Neural cell (in vitro differentiated cells): ENCODE results near the gene NDFIP2. TPM values are rescaled to one million over a fixed set of nuclear protein-coding genes. Genes with fewer than 3 reads are reported as not detected.

Source experiments
- H2AFZ ChIP-seq: fragments of 200-600, 300-800 bp; sonication (generic), shearing (Covaris generic); 2 replicates; pipeline ENCODE4 v1.6.0; 2014; ENCODE audit warnings: low read depth, mild to moderate bottlenecking, antibody characterized with exemption, low read length, moderate library complexity
- H3F3A ChIP-seq: fragments of 200-600 bp; shearing (Covaris generic); 2 replicates; pipeline ENCODE4 v1.6.1; 2016; ENCODE audit warnings: mild to moderate bottlenecking, moderate library complexity, mixed read lengths, antibody characterized with exemption, low read length; ENCODE audit not compliant: insufficient read depth, poor library complexity, severe bottlenecking
- H3K27ac ChIP-seq: fragments of 200-600, 300-800 bp; sonication (generic), shearing (Covaris generic); 2 replicates; pipeline ENCODE4 v1.5.1; 2014; ENCODE audit warnings: mild to moderate bottlenecking, low read length, moderate library complexity
- H3K27me3 ChIP-seq: fragments of 300-800, 200-600 bp; sonication (generic), shearing (Covaris generic); 2 replicates; pipeline ENCODE4 v1.6.0; 2014; ENCODE audit warnings: mild to moderate bottlenecking, low read depth, low read length, moderate library complexity; ENCODE audit not compliant: insufficient read depth
- H3K36me3 ChIP-seq: fragments of 300-800, 200-600 bp; sonication (generic), shearing (Covaris generic); 2 replicates; pipeline ENCODE4 v1.5.1; 2014; ENCODE audit warnings: mild to moderate bottlenecking, antibody characterized with exemption, low read length, moderate library complexity; ENCODE audit not compliant: insufficient read depth
- H3K4me2 ChIP-seq: fragments of 300-800, 200-600 bp; sonication (generic), shearing (Covaris generic); 2 replicates; pipeline ENCODE4 v1.6.0; 2014; ENCODE audit warnings: mild to moderate bottlenecking, low read length
- H3K4me3 ChIP-seq: fragments of 300-800, 200-600 bp; sonication (generic), shearing (Covaris generic); 2 replicates; pipeline ENCODE4 v1.5.1; 2014; ENCODE audit warnings: mild to moderate bottlenecking, low read length, moderate library complexity
- H3K79me2 ChIP-seq: fragments of 200-600 bp; shearing (Covaris generic); replicated peaks from 2 replicates; pipeline ENCODE4 v1.6.0; 2014; ENCODE audit warnings: mild to moderate bottlenecking, low read length, moderate library complexity; ENCODE audit not compliant: insufficient read depth
- H3K9ac ChIP-seq: fragments of 300-800, 200-600 bp; sonication (generic), shearing (Covaris generic); 2 replicates; pipeline ENCODE4 v1.6.1; 2016; ENCODE audit warnings: mild to moderate bottlenecking, low read length, mixed read lengths
- H3K9me2 ChIP-seq: fragments of 200-600 bp; shearing (Covaris generic); 2 replicates; pipeline ENCODE4 v1.6.1; 2016; ENCODE audit warnings: mild to moderate bottlenecking, low read length, mixed read lengths; ENCODE audit not compliant: insufficient read depth
- H3K9me3 ChIP-seq: fragments of 200-600, 300-800 bp; sonication (generic), shearing (Covaris generic); 2 replicates; pipeline ENCODE4 v1.6.1; 2016; ENCODE audit warnings: mild to moderate bottlenecking, mixed run types, low read length, moderate library complexity, mixed read lengths
- H4K20me1 ChIP-seq: fragments of 200-600 bp; shearing (Covaris generic); 2 replicates; pipeline ENCODE4 v1.6.1; 2016; ENCODE audit warnings: mild to moderate bottlenecking, mixed run types; ENCODE audit not compliant: insufficient read depth
- EP300 ChIP-seq: fragments of 450-650 bp; conservative IDR thresholded peaks from 2 replicates; pipeline ENCODE4 v1.6.1; 2014; ENCODE audit warnings: antibody characterized with exemption, mild to moderate bottlenecking, moderate library complexity; ENCODE audit not compliant: poor library complexity, severe bottlenecking
- MXI1 ChIP-seq: fragments of 450-650 bp; conservative IDR thresholded peaks from 2 replicates; pipeline ENCODE4 v1.6.1; 2014; ENCODE audit warnings: antibody characterized with exemption, mild to moderate bottlenecking; ENCODE audit not compliant: poor library complexity, severe bottlenecking
- POLR2AphosphoS5 ChIP-seq: IDR thresholded peaks from 2 replicates; pipeline ENCODE4 v1.6.1; 2012
- TAF1 ChIP-seq: IDR thresholded peaks from 2 replicates; pipeline ENCODE4 v1.6.1; 2012; ENCODE audit warnings: low read depth
- polyA plus RNA-seq: library from polyadenylated mRNA; depleted of rRNA; stranded (reverse); fragments of >200 nt; gene quantifications from 2 replicates; pipeline ENCODE4 v1.2.3, GENCODE V29; 2014
- TF ChIP-seq, protein P1 (sequence below): IDR thresholded peaks from 2 replicates; pipeline ENCODE4 v1.6.1; 2012; ENCODE audit warnings: borderline replicate concordance
- TF ChIP-seq, protein P2 (sequence below): fragments of 450-650 bp; IDR thresholded peaks from 2 replicates; pipeline ENCODE4 v1.5.1; 2014; ENCODE audit warnings: antibody characterized with exemption, mild to moderate bottlenecking, moderate library complexity; ENCODE audit not compliant: poor library complexity, severe bottlenecking

The NDFIP2 gene
- polyA plus RNA-seq, 1 donor from 2014 or later, result 41.2 TPM

DNA sequence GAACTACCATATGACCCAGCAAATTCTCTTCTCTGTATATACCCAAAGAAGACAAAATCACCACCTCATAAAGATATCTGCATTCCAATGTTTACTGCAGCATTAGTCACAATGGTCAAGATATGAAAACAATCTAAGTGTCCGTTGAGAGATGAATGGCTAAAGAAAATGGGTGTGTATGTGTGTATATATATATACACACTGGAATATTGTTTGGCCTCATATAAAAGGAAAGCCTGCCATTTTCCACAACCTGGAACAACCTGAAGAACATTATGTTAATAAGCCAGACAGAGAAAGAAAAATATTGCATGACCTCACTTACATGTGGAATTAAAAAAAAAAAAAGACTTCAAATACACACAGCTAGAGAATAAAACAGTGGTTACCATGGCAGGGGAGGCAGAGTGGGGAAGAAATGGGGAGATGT, 45.4 kb upstream of the NDFIP2 start:
- H3F3A ChIP-seq, result no peaks in the 10 kb centered on the region
- H3K27me3 ChIP-seq, result no peaks in the 10 kb centered on the region
- H3K4me3 ChIP-seq, result no peak overlapping the region
- H3K36me3 ChIP-seq, result no peaks in the 10 kb centered on the region
- H3K27ac ChIP-seq, result no peak overlapping the region
- TF ChIP-seq MXI1, result no peak
- TF ChIP-seq, protein P1, sequence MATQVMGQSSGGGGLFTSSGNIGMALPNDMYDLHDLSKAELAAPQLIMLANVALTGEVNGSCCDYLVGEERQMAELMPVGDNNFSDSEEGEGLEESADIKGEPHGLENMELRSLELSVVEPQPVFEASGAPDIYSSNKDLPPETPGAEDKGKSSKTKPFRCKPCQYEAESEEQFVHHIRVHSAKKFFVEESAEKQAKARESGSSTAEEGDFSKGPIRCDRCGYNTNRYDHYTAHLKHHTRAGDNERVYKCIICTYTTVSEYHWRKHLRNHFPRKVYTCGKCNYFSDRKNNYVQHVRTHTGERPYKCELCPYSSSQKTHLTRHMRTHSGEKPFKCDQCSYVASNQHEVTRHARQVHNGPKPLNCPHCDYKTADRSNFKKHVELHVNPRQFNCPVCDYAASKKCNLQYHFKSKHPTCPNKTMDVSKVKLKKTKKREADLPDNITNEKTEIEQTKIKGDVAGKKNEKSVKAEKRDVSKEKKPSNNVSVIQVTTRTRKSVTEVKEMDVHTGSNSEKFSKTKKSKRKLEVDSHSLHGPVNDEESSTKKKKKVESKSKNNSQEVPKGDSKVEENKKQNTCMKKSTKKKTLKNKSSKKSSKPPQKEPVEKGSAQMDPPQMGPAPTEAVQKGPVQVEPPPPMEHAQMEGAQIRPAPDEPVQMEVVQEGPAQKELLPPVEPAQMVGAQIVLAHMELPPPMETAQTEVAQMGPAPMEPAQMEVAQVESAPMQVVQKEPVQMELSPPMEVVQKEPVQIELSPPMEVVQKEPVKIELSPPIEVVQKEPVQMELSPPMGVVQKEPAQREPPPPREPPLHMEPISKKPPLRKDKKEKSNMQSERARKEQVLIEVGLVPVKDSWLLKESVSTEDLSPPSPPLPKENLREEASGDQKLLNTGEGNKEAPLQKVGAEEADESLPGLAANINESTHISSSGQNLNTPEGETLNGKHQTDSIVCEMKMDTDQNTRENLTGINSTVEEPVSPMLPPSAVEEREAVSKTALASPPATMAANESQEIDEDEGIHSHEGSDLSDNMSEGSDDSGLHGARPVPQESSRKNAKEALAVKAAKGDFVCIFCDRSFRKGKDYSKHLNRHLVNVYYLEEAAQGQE, result no peak
- TF ChIP-seq, protein P2, sequence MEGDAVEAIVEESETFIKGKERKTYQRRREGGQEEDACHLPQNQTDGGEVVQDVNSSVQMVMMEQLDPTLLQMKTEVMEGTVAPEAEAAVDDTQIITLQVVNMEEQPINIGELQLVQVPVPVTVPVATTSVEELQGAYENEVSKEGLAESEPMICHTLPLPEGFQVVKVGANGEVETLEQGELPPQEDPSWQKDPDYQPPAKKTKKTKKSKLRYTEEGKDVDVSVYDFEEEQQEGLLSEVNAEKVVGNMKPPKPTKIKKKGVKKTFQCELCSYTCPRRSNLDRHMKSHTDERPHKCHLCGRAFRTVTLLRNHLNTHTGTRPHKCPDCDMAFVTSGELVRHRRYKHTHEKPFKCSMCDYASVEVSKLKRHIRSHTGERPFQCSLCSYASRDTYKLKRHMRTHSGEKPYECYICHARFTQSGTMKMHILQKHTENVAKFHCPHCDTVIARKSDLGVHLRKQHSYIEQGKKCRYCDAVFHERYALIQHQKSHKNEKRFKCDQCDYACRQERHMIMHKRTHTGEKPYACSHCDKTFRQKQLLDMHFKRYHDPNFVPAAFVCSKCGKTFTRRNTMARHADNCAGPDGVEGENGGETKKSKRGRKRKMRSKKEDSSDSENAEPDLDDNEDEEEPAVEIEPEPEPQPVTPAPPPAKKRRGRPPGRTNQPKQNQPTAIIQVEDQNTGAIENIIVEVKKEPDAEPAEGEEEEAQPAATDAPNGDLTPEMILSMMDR, result no peak
- H3K9me3 ChIP-seq, result no peaks in the 10 kb centered on the region
- H3K4me2 ChIP-seq, result no peak overlapping the region
- H3K9me2 ChIP-seq, result no peaks in the 10 kb centered on the region
- H3K9ac ChIP-seq, result no peak overlapping the region
- H3K79me2 ChIP-seq, result no peaks in the 10 kb centered on the region
- no peaks in the 10 kb centered on the region for H4K20me1 ChIP-seq
- no peak overlapping the region for H2AFZ ChIP-seq

GRCh38 chr13:79439275-79439674, 41.7 kb upstream of the NDFIP2 start:
- Histone ChIP-seq H3K27ac (no peak overlapping the region), H3K4me3 (no peak overlapping the region), H3K9ac (no peak overlapping the region), H3F3A (no peaks in the 10 kb centered on the region), H3K9me3 (no peaks in the 10 kb centered on the region), H3K27me3 (no peaks in the 10 kb centered on the region), H2AFZ (no peak overlapping the region), H3K9me2 (no peaks in the 10 kb centered on the region), H3K36me3 (no peaks in the 10 kb centered on the region), H3K4me2 (no peak overlapping the region), H3K79me2 (no peaks in the 10 kb centered on the region), H4K20me1 (no peaks in the 10 kb centered on the region)
- TF ChIP-seq, protein P1, result no peak
- no peak for TF ChIP-seq POLR2AphosphoS5
- no peak for TF ChIP-seq TAF1
- TF ChIP-seq EP300, result no peak
